ENCODE data around the gene CDON. TPM values are rescaled to one million over a fixed set of nuclear protein-coding genes. Genes with fewer than 3 reads are reported as not detected.

The CDON gene
- total RNA-seq, 1 experiment from 2014 or later, result 17.2 TPM

DNA sequence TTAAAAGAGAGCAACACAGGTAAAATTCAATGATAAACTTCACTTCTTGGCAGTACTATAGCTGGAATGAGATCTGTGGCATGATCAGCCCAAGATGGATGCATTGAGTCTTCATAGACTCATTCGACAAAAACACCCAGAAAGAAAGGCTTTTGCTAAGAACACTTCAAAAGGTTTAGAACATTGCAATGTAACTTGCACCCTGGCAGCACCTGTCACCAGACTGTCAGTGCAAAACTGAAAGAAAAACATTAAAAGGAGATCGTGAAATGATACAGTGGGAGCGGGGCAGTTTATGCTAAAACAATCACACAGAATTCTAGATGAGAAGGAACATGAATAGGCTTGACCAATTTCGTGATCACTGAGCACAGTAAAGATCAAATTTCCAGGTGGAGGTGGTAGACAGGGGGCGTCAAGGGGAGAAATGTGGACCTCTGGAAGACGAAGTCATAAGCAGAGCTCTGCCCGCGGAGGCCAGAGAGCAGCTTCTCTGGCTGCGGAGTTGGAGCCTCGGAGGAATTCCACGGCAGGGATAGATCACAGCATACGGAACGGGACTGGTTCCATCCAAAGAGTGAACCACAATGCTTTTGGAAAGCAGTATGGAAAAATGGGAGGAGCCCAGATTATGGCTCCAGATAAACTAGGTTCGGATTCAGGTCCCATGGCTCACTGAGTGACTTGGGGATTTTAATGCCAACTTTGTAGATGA lies 104.9 kb downstream of the CDON start:
- no peak for DNase-seq
- no peak overlapping the region for H2BK12ac ChIP-seq (ENCODE audit: insufficient read length, low read depth, low read length)
- no peaks in the 10 kb centered on the region for H3K79me2 ChIP-seq (ENCODE audit: insufficient read depth, low read length)
- H3K27ac Mint-ChIP-seq, result peak overlapping the region in 1 of 3 experiments; percentile 88; a peak in 1 of 7 replicates
- H4K5ac ChIP-seq (ENCODE audit: insufficient read length, low read depth, low read length), result no peak overlapping the region
- no peak overlapping the region for H3K4ac ChIP-seq (ENCODE audit: low read depth, low read length)
- H3K9ac ChIP-seq (ENCODE audit: extremely low read depth, insufficient read length, low read length), result no peak overlapping the region
- H3K14ac ChIP-seq (ENCODE audit: insufficient read depth, low read length), result no peak overlapping the region
- H3K27ac ChIP-seq (ENCODE audit: insufficient read length, low read depth, low read length), result no peak overlapping the region
- no CpG with 5 or more reads among the region's 14 CpGs for WGBS (ENCODE audit: extremely low coverage, insufficient read length, low lambda C conversion rate)
- no peak overlapping the region for H2AK5ac ChIP-seq (ENCODE audit: insufficient read length, low read length)
- H2BK15ac ChIP-seq (ENCODE audit: low read depth, low read length), result no peak overlapping the region
- no peaks in the 10 kb centered on the region for H3K23me2 ChIP-seq (ENCODE audit: insufficient read length, low read depth, low read length, poor library complexity, severe bottlenecking)
- H3K79me1 ChIP-seq (ENCODE audit: insufficient read depth, low read depth, low read length, poor library complexity, severe bottlenecking), result no peaks in the 10 kb centered on the region
- H3K27me3 ChIP-seq (ENCODE audit: insufficient read depth, low read length), result no peaks in the 10 kb centered on the region
- no peak overlapping the region for H3K4me3 Mint-ChIP-seq
- H2BK20ac ChIP-seq (ENCODE audit: low read depth, low read length, poor library complexity, severe bottlenecking), result no peak overlapping the region
- no peak overlapping the region for H4K91ac ChIP-seq (ENCODE audit: insufficient read length, low read depth, low read length)
- TF ChIP-seq, protein P1, sequence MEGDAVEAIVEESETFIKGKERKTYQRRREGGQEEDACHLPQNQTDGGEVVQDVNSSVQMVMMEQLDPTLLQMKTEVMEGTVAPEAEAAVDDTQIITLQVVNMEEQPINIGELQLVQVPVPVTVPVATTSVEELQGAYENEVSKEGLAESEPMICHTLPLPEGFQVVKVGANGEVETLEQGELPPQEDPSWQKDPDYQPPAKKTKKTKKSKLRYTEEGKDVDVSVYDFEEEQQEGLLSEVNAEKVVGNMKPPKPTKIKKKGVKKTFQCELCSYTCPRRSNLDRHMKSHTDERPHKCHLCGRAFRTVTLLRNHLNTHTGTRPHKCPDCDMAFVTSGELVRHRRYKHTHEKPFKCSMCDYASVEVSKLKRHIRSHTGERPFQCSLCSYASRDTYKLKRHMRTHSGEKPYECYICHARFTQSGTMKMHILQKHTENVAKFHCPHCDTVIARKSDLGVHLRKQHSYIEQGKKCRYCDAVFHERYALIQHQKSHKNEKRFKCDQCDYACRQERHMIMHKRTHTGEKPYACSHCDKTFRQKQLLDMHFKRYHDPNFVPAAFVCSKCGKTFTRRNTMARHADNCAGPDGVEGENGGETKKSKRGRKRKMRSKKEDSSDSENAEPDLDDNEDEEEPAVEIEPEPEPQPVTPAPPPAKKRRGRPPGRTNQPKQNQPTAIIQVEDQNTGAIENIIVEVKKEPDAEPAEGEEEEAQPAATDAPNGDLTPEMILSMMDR (conservative IDR thresholded peaks at IDR 0.05), result no peak
- H3K9me3 ChIP-seq (ENCODE audit: control insufficient read depth, low read depth, low read length), result no peaks in the 10 kb centered on the region
- H3K36me3 Mint-ChIP-seq (ENCODE audit: insufficient read depth in 1 of 3, low read depth in 3 of 3), result peaks cover 11 to 34% (median 12%) of the 10 kb centered on the region in 3 experiments
- H3K9me3 Mint-ChIP-seq, result peaks cover 1 to 7% of the 10 kb centered on the region in 2 experiments; a peak in 3 of 5 replicates
- H3K56ac ChIP-seq (ENCODE audit: insufficient read length, low read depth, low read length), result no peak overlapping the region
- no peak overlapping the region for H2AFZ ChIP-seq (ENCODE audit: low read length)
- H3K4me1 ChIP-seq (ENCODE audit: insufficient read depth, low read length), result no peaks in the 10 kb centered on the region
- H3K23ac ChIP-seq (ENCODE audit: insufficient read length, low read depth, low read length), result no peak overlapping the region
- H3T11ph ChIP-seq (ENCODE audit: low read length), result no peak overlapping the region
- no peak overlapping the region for H2BK120ac ChIP-seq (ENCODE audit: low read depth, low read length, poor library complexity, severe bottlenecking)
- no peaks in the 10 kb centered on the region for H4K20me1 ChIP-seq (ENCODE audit: control insufficient read depth, insufficient read depth, insufficient read length)
- no peaks in the 10 kb centered on the region for H3K27me3 Mint-ChIP-seq (ENCODE audit: low read depth)
- H3K4me1 Mint-ChIP-seq, result peaks cover 7 to 15% of the 10 kb centered on the region in 2 experiments
- H2BK5ac ChIP-seq (ENCODE audit: insufficient read length, low read length), result no peak overlapping the region
- no peak overlapping the region for H3K4me2 ChIP-seq (ENCODE audit: insufficient read depth, insufficient read length, low read length)
- no peak overlapping the region for H4K8ac ChIP-seq (replicated peaks; ENCODE audit: insufficient read length, low read depth, low read length)
- H3K18ac ChIP-seq (ENCODE audit: insufficient read length, low read depth, low read length), result no peak overlapping the region

All from H9 (cell line).